ENCODE measurements around the gene GRIP2.

GRCh38 chr3:14514323-14514720, 25.8 kb downstream of the GRIP2 start:
- TF ChIP-seq CTCF (IDR thresholded peaks at IDR 0.05; ENCODE audit: insufficient read depth, low read length, poor library complexity, severe bottlenecking) (no peak), EZH2phosphoT487 (conservative IDR thresholded peaks at IDR 0.05; ENCODE audit: low read length) (no peak)

All from SU-DHL-6 (cell line).